Fibroblast of skin of right biceps (primary cell): ENCODE results near the gene TESMIN.
A peak's percentile ranks its signal among the peaks of the same experiment; 100 is the strongest.

Source experiments
- DNase-seq: peaks from one replicate; pipeline ENCODE4 v3.0.0-alpha.2; 2013

The TESMIN gene, protein sequence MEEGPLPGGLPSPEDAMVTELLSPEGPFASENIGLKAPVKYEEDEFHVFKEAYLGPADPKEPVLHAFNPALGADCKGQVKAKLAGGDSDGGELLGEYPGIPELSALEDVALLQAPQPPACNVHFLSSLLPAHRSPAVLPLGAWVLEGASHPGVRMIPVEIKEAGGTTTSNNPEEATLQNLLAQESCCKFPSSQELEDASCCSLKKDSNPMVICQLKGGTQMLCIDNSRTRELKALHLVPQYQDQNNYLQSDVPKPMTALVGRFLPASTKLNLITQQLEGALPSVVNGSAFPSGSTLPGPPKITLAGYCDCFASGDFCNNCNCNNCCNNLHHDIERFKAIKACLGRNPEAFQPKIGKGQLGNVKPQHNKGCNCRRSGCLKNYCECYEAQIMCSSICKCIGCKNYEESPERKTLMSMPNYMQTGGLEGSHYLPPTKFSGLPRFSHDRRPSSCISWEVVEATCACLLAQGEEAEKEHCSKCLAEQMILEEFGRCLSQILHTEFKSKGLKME

DNA sequence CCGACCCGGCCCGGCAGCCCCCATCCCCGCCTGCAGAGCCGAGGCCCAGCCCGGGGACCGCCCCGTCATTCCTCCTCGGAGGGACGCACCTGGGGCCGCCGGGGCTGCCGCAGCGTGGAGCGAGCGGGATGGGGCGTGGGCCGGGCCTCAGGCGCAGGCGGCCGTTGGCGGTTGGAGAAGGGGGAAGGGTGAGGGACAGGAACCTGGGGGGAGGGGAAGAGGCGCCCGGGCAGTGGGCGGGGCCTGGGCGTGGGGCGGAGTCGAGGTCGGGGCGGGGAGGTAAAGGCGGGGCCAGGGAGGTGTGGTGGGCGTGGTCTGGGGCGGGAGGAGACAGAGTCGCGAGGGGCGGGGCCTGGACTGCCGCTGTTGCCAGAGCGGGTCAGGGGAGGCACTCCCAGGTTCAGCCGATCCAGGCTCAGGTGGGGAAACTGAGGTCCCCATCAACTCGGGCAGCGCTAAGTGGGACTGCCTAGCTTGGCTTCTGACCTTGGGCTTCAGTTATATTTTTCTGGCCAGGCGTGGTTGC is at the start of gene TESMIN:
TSS of gene TESMIN (minus strand) at position 190 of the 526 bp plus-strand sequence. CDS start 860 bp downstream, outside the sequence.
- peak; percentile 77 for DNase-seq

DNA sequence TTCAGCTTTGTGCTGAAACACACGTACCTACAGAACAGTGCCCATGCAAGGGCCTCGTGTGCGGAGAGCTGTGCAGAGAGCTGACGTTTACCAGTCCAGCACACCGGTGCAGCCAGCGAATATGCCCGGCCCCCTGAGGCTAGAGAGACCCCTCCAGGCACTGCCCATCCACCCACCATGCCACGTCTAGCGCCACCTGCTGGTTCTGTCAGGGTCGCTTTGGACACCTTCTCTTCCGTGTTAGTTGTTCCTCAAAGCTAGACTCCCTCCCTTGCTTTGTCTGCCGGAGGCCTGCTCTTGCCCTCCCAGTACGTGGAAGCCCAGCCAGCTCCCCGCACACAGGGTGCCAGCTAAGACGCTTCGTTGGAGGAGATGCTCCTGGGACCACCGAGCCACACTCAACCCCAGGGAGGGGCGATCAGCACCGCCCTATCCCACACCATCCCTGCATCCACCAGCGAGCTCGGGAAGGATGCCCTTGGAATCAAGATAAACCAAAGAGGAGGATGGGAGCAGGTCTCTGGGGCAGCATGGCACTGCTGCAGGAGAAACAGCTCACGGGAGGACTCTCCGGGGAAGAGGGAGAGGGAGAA is 47.0 kb upstream of the TESMIN start:
- DNase-seq = no peak

DNA sequence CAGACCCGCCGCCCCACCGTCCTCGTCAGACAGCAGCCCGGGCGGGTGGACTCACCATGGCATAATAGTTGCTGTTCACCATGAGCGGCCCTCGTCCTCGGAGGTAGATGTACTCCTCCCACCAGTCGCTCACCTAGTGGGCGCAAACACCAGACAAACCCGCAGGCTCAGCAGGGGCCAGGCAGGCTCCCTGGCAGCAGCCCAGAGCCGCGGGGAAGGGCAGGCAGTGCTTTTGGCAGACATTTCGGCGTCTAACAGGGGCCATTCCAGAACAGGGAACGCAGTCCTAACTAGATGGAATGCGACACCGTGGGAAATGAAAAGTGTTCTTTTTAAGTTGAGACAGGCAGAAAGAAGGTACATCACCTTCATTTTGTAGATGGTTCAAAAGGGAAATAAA is 45.5 kb upstream of the TESMIN start:
- no peak for DNase-seq

DNA sequence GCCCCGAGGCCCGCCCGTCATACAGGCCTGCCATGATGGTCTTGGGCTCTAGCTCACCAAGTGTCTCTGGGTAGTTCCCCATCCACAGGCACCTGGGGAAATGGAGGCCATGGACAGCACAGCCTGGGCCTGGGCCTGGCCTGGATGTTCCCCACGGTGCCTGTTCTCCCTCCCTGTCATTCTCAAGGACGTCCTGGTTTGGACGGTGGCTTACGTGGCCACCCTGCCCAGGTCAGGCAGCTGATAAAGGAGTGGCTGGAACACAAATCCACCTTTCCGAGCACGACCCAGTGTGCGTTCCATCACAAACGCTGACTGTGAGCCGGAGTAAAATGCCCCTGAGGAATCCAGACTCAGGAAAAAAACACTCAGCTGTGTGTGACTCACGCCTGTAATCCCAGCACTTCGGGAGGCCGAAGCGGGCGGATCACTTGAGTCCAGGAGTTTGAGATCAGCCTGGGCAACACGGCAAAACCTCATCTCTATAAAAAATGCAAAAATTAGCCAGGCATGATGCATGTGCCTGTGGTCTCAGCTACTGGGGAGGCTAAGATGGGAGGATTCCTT is 41.2 kb upstream of the TESMIN start:
- no peak for DNase-seq

DNA sequence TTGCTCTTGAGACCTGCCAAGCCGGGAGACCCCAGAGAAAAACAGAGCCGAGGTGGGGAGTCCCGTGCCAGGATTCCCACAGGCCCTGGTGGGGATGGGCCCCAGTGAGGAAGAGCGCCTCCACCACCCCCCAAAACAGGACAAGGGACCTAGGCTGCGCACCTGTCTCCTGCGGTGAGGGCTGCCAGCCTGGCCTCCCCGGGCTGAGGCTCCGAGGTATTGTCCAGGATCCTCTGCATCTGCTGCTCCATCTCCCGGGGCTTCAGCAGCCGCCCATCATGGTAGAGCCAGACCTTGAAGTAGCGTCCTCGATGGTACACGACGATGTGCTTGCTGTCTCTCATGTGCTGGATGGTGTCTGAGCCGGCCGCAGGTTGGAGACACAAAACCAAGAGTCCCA is 33.3 kb upstream of the TESMIN start:
- DNase-seq = no peak

DNA sequence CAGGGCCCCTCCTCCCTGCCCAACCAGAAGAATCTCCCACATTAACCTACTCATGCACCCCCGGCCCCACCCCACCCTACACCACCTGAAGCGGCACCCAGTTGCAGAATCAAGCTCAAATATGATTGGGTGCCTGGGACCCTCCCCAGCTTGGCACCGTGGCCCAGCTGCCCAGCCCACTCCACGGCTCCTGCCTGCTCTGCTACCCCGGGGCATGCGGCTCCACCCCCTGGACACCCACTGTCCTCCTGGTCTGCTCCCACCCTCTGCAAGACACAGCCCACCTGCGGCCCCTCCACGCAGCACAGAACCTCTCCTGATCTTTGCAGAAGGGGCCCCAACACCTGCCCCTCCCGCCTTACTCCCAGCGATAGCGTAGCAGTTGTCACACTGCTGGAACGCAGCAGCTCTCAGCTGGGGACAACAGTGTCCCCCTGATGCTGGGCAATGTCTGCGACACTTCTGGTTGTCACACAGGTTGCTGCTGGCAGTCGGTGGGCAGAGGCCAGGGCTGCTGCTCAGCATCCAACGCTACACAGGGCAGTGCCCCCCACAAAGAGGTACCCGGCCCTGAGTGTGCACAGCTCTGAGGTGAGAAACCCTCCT is 32.0 kb upstream of the TESMIN start:
- DNase-seq = no peak

DNA sequence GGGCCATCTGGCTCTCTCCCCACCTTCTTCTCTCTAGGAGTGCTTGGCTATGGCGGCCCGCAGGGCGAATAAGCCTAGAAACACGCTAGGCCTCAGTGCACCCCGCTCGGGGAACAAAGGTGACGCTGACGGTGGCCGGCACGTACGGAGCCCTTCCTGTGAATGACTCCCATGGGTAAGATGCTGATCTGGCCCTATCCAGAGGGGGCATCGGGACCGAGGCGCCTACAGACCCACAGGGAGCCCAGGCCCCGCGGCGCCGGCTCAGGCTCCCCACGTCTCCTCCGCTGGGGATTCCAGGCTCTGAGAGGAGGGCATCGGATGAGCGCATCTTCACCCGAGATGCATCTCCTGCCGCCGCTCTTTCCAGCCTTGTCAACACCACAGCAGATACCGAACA is 31.4 kb upstream of the TESMIN start:
- DNase-seq = no peak

DNA sequence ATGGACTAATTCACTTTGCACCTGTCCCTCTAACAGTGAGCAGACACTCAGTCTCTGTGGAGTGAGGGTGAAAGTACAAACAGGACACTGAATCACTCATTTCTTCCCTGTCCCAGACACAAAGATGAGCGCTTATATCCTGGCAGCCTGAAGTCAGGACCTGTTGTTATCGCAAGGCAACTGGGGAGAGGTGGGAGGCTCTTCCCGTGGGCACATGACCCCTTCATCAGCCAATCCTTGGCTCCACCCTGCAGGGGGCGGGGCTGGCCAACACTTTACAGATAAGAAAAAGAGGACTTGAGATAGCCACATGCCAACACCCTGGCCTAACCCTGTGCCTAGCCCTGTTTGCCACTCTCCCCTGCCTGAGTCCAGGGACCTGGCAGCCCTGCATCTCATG is 29.5 kb upstream of the TESMIN start:
- DNase-seq = no peak

DNA sequence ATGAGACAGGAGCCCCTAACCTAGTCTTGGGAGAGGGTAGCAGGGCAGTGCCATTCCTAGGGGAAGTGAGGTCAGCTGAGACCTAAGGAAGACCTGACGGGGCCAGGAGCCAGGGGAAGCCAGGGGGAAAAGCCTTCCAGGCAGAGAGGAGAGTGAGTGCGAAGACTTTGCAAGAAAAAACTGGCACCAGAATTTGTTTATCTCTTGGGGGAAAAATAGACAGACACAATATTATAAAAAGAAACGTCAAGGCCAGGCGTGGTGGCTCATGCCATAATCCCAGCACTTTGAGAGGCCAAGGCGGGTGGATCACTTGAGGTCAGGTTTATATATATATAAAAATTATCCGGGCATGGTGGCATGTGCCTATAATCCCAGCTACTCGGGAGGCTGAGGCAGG is 26.9 kb upstream of the TESMIN start:
- no peak for DNase-seq

DNA sequence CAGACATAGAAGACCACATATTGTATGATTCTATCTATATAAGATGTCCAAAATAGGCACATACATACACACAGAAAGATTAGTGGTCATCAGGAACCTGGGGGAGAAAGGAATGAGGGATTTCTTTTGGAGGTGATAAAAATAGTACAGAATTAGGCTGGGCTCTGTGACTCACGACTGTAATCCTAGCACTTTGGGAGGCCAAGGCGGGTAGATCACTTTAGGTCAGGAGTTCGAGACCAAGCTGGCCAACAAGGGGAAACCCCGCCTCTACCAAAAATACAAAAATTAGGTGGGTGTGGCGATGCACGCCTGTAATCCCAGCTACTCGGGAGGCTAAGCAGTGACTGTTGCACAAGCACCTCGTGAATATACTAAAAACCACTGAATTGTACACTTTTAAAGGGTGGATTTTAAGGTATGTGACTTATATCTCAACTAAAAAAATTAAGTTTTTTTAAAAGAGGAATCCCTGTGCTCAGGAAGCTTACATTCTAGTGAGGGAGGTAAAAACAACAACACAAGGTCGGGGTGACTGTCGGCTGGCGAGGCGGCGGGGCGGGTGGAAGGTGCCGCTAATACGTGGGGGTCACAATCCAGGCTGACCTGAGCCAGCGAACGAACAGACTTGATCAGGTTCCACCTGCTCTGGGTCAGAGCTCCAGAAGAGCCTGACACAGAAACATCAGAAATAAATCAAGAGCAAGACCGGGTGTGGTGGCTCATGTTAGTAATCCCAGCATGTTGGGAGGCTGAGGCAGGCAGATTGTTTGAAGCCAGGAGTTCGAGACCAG is 25.3 kb upstream of the TESMIN start:
- DNase-seq = peak; percentile 9

DNA sequence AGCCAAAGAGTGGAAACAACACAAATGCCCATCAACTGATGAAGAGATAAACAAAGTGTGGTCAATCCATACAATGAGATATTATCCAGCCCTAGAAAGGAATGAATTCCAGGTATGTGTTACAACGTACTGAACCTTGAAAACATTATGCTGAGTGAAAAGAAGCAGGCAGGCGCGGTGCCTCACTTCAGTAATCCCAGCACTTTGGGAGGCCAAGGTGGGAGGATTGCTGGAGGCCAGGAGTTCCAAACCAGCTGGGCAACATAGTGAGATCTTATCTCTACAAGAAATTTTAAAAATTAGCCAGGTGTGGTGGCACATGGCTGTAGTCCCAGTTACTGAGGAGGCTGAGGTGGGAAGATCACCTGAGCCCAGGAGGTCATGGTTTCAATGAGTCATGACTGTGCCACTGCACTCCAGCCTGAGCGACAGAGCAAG is 24.6 kb upstream of the TESMIN start:
- no peak for DNase-seq

DNA sequence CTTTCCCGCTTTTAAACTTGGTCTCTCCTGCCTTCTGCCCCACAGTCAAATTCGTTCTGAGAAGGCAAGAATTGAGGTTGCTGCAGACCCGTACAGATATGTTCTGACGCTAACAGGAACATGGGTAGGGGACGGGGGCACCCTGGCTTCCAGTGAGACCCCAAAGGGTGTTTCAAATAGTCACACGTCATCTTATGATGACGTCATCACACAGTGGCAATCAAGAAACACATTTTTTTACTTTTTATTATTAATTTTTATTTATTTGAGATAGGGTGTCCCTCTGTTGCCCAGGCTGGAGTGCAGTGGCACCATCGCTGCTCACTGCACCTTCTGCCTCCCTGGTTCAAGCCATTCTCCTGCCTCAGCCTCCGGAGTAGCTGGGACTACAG is 22.9 kb upstream of the TESMIN start:
- DNase-seq = no peak

DNA sequence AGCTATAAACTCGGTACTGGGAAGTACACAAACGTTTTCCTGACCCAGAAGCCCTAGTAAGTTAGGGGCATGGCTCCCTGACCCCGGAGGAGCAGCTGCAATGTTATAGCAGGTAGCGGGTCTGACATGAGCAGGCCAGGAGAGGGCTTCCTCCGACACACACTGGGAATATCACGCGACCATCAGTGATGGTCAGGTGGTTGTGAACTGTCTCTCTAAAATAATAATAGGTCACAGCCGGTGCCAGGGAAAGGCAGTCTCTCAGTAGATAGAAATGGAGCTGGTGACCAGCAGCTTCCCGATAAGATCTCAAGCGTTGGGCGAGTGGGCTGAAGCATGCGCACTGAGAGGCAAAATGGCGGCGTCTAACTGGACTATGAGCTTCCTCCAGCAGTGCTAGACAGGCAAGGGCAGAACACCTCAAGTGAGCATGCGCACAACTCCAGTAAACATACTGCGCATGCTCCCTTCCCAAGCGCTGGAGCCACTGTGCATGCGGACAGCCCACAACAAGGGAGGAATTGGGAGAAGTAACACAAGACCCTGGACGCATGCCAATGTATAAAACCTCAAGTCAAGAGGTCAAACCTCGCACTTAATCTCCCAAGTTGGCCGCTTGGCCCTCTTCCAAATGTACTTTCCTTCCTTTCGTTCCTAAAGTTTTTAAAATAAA is 22.3 kb upstream of the TESMIN start:
- DNase-seq = no peak

DNA sequence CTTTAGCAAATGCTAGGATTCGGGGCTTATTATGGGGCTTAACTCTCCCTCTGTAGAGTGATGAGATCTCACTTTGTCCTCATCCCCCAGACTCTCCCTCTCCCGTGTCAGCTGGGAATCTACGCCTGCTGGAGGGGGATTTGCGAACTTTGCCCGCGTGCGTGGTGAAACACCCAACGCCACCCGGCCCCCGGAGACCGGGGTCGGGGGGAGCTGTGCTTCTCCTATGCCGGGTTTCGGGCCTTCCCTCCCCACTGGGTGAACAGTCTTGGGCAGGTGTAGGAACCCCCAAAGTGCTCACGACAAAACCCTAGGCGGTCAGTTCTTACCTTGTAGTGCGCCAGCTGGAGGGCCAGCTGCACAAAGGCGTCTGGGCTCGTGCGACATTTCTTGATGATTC is 21.6 kb upstream of the TESMIN start:
- DNase-seq = no peak

DNA sequence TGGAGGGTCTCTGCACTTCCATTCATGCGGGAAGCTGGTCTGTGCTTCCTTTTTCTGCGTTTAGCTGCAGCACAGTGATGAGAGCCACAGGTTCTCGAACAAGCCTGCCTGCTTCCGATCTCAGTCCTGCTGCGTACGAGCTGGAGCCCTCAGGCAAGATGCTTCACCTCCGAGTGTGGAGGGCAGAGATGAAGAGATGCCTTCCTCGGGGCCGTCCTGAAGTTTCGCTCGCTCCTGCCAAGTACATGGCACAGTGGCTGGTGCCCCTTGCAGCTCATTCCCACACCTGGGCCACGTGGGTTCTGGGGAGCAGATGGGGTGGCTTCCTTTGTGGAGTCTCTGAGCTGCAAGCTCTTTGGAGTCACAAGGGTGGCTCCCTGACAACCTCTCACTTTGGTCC is 19.5 kb upstream of the TESMIN start:
- DNase-seq = no peak

DNA sequence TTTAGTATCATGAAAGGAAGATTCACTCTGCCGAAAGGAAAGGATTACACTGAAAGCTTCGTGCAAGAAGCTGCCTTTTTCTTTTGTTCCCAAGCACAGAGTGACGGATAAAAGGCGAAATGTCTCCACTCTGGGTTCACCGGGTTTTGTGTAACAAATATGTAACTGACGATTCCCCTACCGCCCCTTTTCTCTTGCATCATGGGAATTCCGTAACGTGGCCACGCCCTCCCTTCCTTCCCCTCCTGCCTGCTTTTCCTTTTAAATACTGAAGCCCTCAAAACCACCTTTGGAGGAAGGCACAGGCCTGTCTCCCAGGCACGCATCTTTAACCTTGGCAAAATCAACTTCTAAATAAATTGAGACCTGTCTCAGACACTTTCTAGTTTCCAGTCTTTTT is 16.4 kb upstream of the TESMIN start:
- no peak for DNase-seq

DNA sequence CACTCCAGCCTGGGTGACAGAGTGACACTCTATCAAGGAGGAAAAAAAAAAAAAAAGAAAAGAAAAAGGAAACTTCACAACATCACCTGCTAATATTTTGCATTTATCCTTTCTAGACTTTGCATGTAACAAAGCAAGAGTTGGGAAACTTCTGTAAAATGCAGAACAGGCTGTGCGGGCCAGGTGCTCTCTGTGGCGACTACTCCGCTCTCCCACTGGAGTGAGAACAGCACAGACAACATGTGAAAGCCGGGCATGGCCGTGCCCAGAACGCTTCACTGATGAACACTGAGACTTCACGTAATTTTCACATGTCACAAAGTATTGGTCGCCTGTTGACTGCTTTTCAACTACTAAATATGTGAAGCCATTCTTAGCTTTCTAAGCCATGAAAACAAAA is 15.5 kb upstream of the TESMIN start:
- DNase-seq = no peak

DNA sequence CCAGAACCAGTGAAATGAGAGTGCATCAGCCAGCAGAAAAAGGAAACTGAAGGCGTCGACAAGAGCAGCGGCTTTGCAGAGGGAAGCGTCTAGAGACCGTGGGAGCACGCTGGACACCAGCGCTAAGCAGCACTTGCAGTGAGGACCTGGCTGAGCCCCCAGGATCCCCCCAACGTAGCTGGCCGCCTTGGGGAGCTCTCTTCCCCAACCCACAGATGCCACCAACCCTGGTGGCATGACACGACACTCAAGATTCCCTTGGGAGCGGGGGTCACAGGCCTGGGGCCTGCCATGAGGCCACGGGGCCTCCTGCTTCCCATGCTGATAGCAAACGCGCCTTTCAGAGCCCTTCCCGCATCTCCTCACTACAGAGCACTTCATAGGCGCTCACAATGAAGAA is 13.4 kb upstream of the TESMIN start:
- no peak for DNase-seq

DNA sequence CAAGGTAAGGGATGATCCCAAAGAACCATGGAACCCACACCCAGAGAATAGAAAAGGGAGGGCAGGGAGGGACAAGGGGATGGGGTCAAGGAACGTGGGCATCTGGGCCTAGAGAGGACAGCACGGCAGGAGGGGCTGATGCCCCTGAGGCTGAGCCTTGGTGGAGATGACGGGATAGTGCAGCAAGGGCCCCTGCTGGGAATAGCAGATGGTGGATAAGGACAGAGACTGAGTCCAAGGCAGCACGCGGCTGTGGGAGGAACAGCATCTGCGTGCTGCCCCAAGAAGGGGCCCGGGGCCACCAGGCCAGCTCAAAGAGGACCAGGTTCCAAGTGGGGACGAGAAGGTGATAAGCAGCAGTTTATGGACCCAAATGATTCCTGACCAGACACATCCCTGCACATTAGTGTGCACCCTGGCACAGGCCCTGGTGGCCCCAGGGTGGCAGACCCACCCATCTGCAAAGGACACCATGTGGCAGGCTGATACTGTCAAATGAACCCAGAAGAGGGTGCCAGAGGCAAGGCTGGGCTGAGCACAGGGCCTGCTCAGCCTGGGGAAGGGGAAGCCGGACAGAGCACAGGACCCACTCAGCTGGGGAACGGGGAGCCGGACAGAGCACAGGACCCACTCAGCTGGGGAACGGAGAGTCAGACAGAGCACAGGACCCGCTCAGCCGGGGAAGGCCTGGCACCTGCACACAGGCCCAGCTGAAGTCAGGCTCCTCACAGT is 12.8 kb upstream of the TESMIN start:
- no peak for DNase-seq

DNA sequence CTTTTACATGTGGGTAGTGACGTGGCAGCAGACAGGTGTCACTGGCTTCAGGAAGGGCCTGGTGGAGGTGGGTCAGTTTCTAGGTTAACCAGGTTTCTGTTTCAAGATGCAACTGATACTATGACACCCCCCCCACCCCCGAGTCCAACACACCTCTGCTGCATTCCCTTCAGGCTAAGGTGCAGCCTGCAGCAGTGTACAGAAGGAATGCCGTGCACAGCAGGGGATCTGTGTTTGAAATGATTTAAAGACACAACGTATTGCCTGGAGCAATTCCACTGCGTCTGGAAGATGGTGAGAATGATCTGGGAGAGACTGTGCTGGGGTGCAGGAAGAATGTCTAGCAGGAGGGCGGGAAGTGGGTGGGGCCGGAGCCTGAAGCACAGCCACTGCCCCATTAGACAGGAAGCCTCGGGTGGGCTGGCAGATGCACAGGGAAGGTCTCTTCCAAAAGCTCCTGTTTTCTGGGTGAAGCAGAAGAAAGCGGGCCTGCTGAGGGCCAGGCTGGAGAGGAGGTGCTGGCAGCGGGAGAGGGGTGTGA is 11.9 kb upstream of the TESMIN start:
- DNase-seq = no peak

DNA sequence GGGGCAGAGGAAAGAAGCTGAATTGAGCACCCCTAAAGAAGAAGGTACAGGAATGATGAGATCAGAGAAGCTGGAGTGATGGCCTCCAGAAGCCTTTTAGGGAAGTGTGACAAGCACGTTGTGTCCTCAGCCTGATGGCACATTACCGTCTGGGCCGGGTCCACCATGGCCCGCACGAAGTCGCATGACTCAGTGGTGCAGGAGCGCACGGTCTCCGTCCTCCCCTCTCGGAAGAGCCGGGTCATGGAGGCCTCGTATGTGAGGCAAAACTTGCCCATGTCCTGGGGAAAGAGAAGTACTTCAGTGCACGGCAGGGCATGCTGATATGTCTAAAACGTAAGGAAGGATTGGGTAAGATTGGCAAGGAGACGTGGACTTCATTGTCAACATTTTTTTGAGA is 11.2 kb upstream of the TESMIN start:
- DNase-seq = no peak
